ENCODE data around the gene SRCIN1. TPM values are rescaled to one million over a fixed set of nuclear protein-coding genes. Genes with fewer than 3 reads are reported as not detected.
"Not testable (repeated sequence)": the region's sequence is repeated elsewhere in the genome, so short reads cannot be mapped to it uniquely, and the experiment has no call there.

The SRCIN1 gene
- total RNA-seq, 1 experiment from 2014 or later = 0.02 TPM

DNA sequence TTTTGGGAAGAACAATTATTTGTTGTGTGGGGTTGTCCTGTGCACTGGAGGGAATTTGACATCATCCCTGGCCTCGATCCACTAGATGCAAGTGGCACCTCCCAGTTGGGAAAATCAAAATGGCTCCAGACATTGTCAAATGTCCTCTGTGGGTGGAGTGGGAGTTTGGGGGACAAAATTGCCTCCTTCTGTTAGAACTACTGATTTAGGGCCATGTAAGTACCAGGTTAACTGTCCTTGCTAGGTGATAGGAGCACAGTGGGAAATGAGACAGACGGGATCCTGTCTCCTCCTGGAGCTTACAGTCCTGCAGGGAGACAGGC lies 120.6 kb downstream of the SRCIN1 start:
- no peaks in the 10 kb centered on the region for H3K4me1 ChIP-seq
- no peak overlapping the region for H3K4me3 ChIP-seq
- H3K27me3 ChIP-seq = no peaks in the 10 kb centered on the region
- H3K9me3 ChIP-seq (replicated peaks) = no peaks in the 10 kb centered on the region
- peaks cover 10% of the 10 kb centered on the region; the same call in 1 of the 2 replicates for H3K36me3 ChIP-seq
- DNase-seq = no peak
- H3K27ac ChIP-seq = no peak overlapping the region

- not testable (repeated sequence) for H3K9me3 ChIP-seq (replicated peaks); H3K27me3 ChIP-seq; H3K27ac ChIP-seq; H3K4me3 ChIP-seq; H3K4me1 ChIP-seq
- DNase-seq = peak; percentile 71 to 79
- peaks cover 10% of the 10 kb centered on the region; the same call in 1 of the 2 replicates for H3K36me3 ChIP-seq
Observed at GRCh38 chr17:38484242-38485145, 121.3 kb downstream of the SRCIN1 start.

GRCh38 chr17:38482700-38483043 lies 123.1 kb downstream of the SRCIN1 start:
- H3K27me3 ChIP-seq; H3K9me3 ChIP-seq (replicated peaks); DNase-seq; H3K4me3 ChIP-seq; H3K36me3 ChIP-seq; H3K4me1 ChIP-seq; H3K27ac ChIP-seq: not testable (repeated sequence)

DNA sequence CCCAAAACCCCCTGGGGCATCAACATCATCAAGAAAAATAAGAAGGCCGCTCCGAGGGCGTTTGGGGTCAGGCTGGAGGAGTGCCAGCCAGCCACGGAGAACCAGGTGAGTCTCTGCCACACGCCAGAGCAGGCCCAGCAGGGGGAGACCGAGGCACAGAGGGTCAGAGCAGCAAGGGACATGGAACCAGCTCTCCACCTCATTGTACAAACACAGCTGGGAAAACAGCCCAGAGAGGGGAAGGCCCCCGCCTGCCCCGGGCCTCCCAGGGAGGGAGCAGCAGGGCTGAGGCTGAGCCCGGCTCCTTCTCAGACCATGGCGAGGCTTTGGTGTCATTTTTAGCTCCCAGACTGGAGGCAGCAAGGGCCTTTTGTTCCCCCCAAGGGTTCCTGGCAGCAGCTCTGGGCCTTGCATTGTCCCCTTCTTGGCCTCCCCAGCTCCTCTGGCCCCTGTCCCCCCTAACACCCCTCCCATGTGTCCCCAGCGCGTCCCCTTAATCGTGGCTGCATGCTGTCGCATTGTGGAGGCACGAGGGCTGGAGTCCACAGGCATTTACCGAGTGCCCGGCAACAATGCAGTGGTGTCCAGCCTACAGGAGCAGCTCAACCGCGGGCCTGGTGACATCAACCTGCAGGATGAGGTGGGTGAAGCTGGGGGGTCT lies 123.6 kb downstream of the SRCIN1 start:
- H3K27ac ChIP-seq; H3K27me3 ChIP-seq; DNase-seq; H3K36me3 ChIP-seq; H3K9me3 ChIP-seq (replicated peaks); H3K4me1 ChIP-seq; H3K4me3 ChIP-seq: not testable (repeated sequence)

Other genes starting within 250 kb of the SRCIN1 start
- gene ARHGAP23, start 177.5 kb downstream of the SRCIN1 start, total RNA-seq (2014; rRNA removed; shearing (Covaris generic)) = 35.7 and 37.9 TPM in 2 replicates
- 6.1 and 6.6 TPM in 2 replicates for gene EPOP, start 69.0 kb upstream of the SRCIN1 start, total RNA-seq (2014; rRNA removed; shearing (Covaris generic))
- 24.2 and 35.5 TPM in 2 replicates for gene MLLT6, start 99.3 kb upstream of the SRCIN1 start, total RNA-seq (2014; rRNA removed; shearing (Covaris generic))
- gene CISD3, start 124.4 kb upstream of the SRCIN1 start, total RNA-seq (2014; rRNA removed; shearing (Covaris generic)) = 11.6 and 14.5 TPM in 2 replicates
- gene PCGF2, start 142.4 kb upstream of the SRCIN1 start, total RNA-seq (2014; rRNA removed; shearing (Covaris generic)) = 10.7 and 13.8 TPM in 2 replicates
- gene PSMB3, start 146.8 kb upstream of the SRCIN1 start, total RNA-seq (2014; rRNA removed; shearing (Covaris generic)) = 239 and 280 TPM in 2 replicates
- 39.8 and 41.8 TPM in 2 replicates for gene PIP4K2B, start 193.6 kb upstream of the SRCIN1 start, total RNA-seq (2014; rRNA removed; shearing (Covaris generic))
- 10.6 and 12.3 TPM in 2 replicates for gene CWC25, start 219.4 kb upstream of the SRCIN1 start, total RNA-seq (2014; rRNA removed; shearing (Covaris generic))
- gene RPL23, start 247.8 kb upstream of the SRCIN1 start, total RNA-seq (2014; rRNA removed; shearing (Covaris generic)) = 2,556 and 2,769 TPM in 2 replicates

All from SJCRH30 (cell line).